ENCODE results near the gene C16orf86. TPM values are rescaled to one million over a fixed set of nuclear protein-coding genes. Genes with fewer than 3 reads are reported as not detected.
A peak's percentile ranks its signal among the peaks of the same experiment; 100 is the strongest.

Gene C16orf86
- total and polyA plus RNA-seq, 12 donors = 0.57 to 17.9 (median 8.0) TPM

DNA sequence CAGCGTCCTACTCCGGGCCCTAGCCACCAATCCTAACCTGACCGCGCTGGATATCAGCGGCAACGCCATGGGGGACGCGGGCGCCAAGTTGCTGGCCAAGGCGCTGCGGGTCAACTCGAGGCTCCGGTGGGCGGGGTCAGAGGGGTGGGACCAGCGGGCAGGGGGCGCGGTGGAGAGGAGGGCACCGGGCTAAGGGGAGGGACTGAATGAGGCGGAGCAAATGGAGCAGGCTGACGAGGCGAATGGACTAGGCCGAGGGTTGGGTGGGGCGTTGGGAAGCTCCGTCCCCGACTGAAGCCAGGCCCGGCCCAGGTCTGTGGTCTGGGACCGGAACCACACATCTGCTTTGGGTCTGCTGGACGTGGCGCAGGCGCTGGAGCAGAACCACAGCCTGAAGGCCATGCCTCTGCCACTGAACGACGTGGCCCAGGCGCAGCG is 17.1 kb upstream of the C16orf86 start:
- peaks cover 6 to 13% of the 10 kb centered on the region in 2 donors for H3K4me1 ChIP-seq (replicated peaks in 1 of 2)
- H3K36me3 ChIP-seq (replicated peaks in 1 of 2) = no peaks in the 10 kb centered on the region
- H3K9me3 ChIP-seq (replicated peaks in 1 of 3) = no peaks in the 10 kb centered on the region
- 13 to 45% (median 25%) methylated on average over 14 to 34 of the region's 34 CpGs for WGBS, 4 donors
- intact Hi-C loops (cut with DNase I) = loop anchor here in 1 of 2 donors (5.0 kb wide), 1 partner anchor 102 kb away; no protein-coding TSS in a partner anchor
- no peak for TF ChIP-seq POLR2A (IDR thresholded peaks at IDR 0.05)
- TF ChIP-seq, protein P1, sequence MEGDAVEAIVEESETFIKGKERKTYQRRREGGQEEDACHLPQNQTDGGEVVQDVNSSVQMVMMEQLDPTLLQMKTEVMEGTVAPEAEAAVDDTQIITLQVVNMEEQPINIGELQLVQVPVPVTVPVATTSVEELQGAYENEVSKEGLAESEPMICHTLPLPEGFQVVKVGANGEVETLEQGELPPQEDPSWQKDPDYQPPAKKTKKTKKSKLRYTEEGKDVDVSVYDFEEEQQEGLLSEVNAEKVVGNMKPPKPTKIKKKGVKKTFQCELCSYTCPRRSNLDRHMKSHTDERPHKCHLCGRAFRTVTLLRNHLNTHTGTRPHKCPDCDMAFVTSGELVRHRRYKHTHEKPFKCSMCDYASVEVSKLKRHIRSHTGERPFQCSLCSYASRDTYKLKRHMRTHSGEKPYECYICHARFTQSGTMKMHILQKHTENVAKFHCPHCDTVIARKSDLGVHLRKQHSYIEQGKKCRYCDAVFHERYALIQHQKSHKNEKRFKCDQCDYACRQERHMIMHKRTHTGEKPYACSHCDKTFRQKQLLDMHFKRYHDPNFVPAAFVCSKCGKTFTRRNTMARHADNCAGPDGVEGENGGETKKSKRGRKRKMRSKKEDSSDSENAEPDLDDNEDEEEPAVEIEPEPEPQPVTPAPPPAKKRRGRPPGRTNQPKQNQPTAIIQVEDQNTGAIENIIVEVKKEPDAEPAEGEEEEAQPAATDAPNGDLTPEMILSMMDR (IDR thresholded peaks at IDR 0.05) = no peak
- DNase-seq = peak in 2 of 7 donors; percentile 40 to 52
- H3K4me3 ChIP-seq = no peak overlapping the region
- H3K27ac ChIP-seq = no peak overlapping the region
- H3K27me3 ChIP-seq = peaks cover 37% of the 10 kb centered on the region

DNA sequence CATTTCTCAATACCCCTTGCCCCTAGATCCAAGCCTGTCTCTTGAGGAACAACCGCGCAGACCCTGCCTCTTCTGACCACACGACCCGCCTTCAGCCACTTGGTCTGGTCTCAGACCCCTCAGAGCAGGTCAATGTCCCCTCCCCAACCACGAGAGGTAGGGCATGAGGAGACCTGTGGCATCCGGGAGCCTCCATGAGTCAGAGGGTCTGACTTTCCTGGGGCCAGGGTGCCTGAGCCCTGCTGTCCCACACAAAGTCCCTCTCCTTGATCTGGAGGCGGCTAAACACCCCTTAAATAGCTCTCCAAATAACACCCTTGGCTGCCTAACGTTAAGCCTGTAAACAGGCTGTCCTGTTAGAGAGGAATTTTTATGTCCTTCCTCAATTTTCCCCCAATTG is 16.6 kb upstream of the C16orf86 start:
- WGBS, 4 donors = 63 to 74% (median 69%) methylated on average over 7 to 8 of the region's 8 CpGs
- TF ChIP-seq, protein P1 (IDR thresholded peaks at IDR 0.05) = no peak
- TF ChIP-seq POLR2A (IDR thresholded peaks at IDR 0.05) = no peak
- Histone ChIP-seq H3K9me3 (replicated peaks in 1 of 3) (no peaks in the 10 kb centered on the region), H3K4me3 (no peak overlapping the region), H3K27ac (no peak overlapping the region), H3K4me1 (replicated peaks in 1 of 2) (peaks cover 6 to 8% of the 10 kb centered on the region in 2 donors), H3K36me3 (replicated peaks in 1 of 2) (no peaks in the 10 kb centered on the region), H3K27me3 (peaks cover 36% of the 10 kb centered on the region)
- intact Hi-C loops (cut with DNase I) = no loop called here
- DNase-seq = no peak

DNA sequence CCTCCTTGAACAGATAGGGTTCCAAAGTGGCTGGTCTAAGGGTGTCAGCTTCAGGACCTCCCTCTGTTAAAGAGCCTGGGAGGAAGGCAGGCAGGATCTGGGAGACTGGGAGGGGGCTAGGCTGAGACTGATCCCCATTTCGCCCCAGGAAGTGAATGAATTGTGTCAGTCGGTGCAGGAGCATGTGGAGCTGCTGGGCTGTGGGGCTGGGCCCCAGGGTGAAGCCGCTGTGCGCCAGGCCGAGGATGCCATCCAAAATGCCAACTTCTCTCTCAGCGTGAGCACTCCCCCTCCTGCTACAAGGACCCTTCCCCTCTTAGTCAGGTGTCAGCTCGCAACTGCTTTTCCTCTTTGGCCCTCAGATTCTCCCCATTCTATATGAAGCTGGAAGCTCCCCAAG is 15.6 kb upstream of the C16orf86 start:
- H3K4me1 ChIP-seq (replicated peaks in 1 of 2) = peaks cover 6% of the 10 kb centered on the region in 2 donors
- H3K27ac ChIP-seq = no peak overlapping the region
- intact Hi-C loops (cut with DNase I) = no loop called here
- H3K36me3 ChIP-seq (replicated peaks in 1 of 2) = no peaks in the 10 kb centered on the region
- 83 to 95% (median 91%) methylated on average over 4 to 7 of the region's 7 CpGs for WGBS, 4 donors
- H3K27me3 ChIP-seq = peaks cover 26% of the 10 kb centered on the region
- no peak overlapping the region for H3K4me3 ChIP-seq
- H3K9me3 ChIP-seq (replicated peaks in 1 of 3) = no peaks in the 10 kb centered on the region
- no peak for DNase-seq
- no peak for TF ChIP-seq POLR2A (IDR thresholded peaks at IDR 0.05)
- TF ChIP-seq, protein P1 (IDR thresholded peaks at IDR 0.05) = no peak

DNA sequence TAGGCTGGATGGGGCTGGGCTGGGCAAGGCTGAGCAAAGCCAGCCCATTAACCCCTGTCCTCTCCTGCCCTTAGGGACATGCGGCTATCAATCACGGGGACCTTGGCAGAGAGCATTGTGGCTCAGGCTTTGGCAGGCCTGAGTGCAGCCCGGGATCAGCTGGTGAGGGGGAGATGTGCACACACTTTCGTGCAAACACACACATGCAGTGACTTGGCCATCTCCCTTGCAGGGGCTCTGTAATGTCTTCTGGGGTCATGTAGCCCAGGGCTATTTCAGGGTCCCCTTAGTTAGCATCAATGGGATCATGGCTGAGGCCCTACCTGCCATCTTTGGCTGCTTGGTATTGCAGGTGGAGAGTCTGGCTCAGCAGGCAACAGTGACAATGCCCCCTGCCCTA is 14.8 kb upstream of the C16orf86 start:
- intact Hi-C loops (cut with DNase I) = no loop called here
- Histone ChIP-seq H3K9me3 (replicated peaks in 1 of 3) (no peaks in the 10 kb centered on the region), H3K4me3 (no peak overlapping the region), H3K27ac (no peak overlapping the region), H3K36me3 (replicated peaks in 1 of 2) (no peaks in the 10 kb centered on the region), H3K27me3 (peaks cover 23% of the 10 kb centered on the region), H3K4me1 (replicated peaks in 1 of 2) (peaks cover 6% of the 10 kb centered on the region in 2 donors)
- no peak for DNase-seq
- 88 to 90% (median 90%) methylated on average over 2 to 4 of the region's 4 CpGs for WGBS, 4 donors
- no peak for TF ChIP-seq POLR2A (IDR thresholded peaks at IDR 0.05)
- TF ChIP-seq, protein P1 (IDR thresholded peaks at IDR 0.05) = no peak

Data from adrenal gland (tissue), 12 donors.